GM21447 (cell line): ENCODE measurements around the gene RNF182.
"Not testable (repeated sequence)": the region's sequence is repeated elsewhere in the genome, so short reads cannot be mapped to it uniquely, and the experiment has no call there.

Experiments used
- ATAC-seq: cut with Tn5 transposase; IDR thresholded peaks from one replicate; pipeline ENCODE4 v1.9.1; 2021; ENCODE audit not compliant: unreplicated experiment

RNF182 gene

GRCh38 chr6:13952101-13952500 is 27.3 kb downstream of the RNF182 start:
- ATAC-seq = no peak

- no peak for ATAC-seq
Measured at GRCh38 chr6:13953061-13953705, 28.4 kb downstream of the RNF182 start.

GRCh38 chr6:13965582-13966127 is 40.9 kb downstream of the RNF182 start:
- no peak for ATAC-seq

- no peak for ATAC-seq
Measured at GRCh38 chr6:13971303-13971702, 46.6 kb downstream of the RNF182 start.

- not testable (repeated sequence) for ATAC-seq
Measured at GRCh38 chr6:13972602-13973001, 47.9 kb downstream of the RNF182 start.

- ATAC-seq = not testable (repeated sequence)
Measured at GRCh38 chr6:13973422-13973821, 48.7 kb downstream of the RNF182 start.

GRCh38 chr6:13978102-13978640 is 53.4 kb downstream of the RNF182 start:
- no peak for ATAC-seq

- ATAC-seq = no peak
Measured at GRCh38 chr6:13978787-13979186, 54.0 kb downstream of the RNF182 start.

- ATAC-seq = no peak
Measured at GRCh38 chr6:13979284-13980171, 54.8 kb downstream of the RNF182 start.

GRCh38 chr6:13980534-13980933 is 55.8 kb downstream of the RNF182 start:
- no peak for ATAC-seq

- no peak for ATAC-seq
Measured at GRCh38 chr6:13985663-13986325, 61.0 kb downstream of the RNF182 start.

GRCh38 chr6:13986700-13987399 is 62.1 kb downstream of the RNF182 start:
- no peak for ATAC-seq

- ATAC-seq = no peak
Measured at GRCh38 chr6:13987400-13987865, 62.7 kb downstream of the RNF182 start.

GRCh38 chr6:13988049-13988738 is 63.4 kb downstream of the RNF182 start:
- no peak for ATAC-seq

GRCh38 chr6:13988908-13989307 is 64.2 kb downstream of the RNF182 start:
- ATAC-seq = no peak

- no peak for ATAC-seq
Measured at GRCh38 chr6:13989496-13990144, 64.9 kb downstream of the RNF182 start.

GRCh38 chr6:13990796-13991195 is 66.0 kb downstream of the RNF182 start:
- ATAC-seq = no peak

- ATAC-seq = no peak
Measured at GRCh38 chr6:13991393-13991792, 66.6 kb downstream of the RNF182 start.

GRCh38 chr6:13992417-13993055 is 67.8 kb downstream of the RNF182 start:
- no peak for ATAC-seq
